Astrocyte of the cerebellum (primary cell): Measurements from ENCODE around the gene VSIG10L.

Source experiments
- DNase-seq: peaks from one replicate; pipeline ENCODE4 v3.0.0-alpha.2; 2011; ENCODE audit warnings: low read depth
- H3K4me3 ChIP-seq: 2 replicates; pipeline ENCODE4 v1.5.1; 2011; ENCODE audit warnings: mild to moderate bottlenecking, low read depth, low read length, moderate library complexity
- CTCF ChIP-seq: IDR thresholded peaks from 2 replicates; pipeline ENCODE4 v1.5.1; 2012; ENCODE audit warnings: low read length, low read depth, moderate library complexity, mild to moderate bottlenecking; ENCODE audit errors: missing control alignments
- in situ Hi-C: cut with HindIII; loops from 2 replicates; pipeline ENCODE4 v1.10.0; 2017; ENCODE audit warnings: low sequenced_read_pairs

Gene VSIG10L

GRCh38 chr19:51329411-51329810 lies 12.5 kb downstream of the VSIG10L start:
- no peak for TF ChIP-seq CTCF
- in situ Hi-C loops, result no loop called here
- no peak overlapping the region for H3K4me3 ChIP-seq
- DNase-seq, result no peak

- no peak overlapping the region for H3K4me3 ChIP-seq
- TF ChIP-seq CTCF, result no peak
- DNase-seq, result no peak
- in situ Hi-C loops, result no loop called here
Measured at GRCh38 chr19:51327066-51328001, 14.6 kb downstream of the VSIG10L start.

GRCh38 chr19:51326216-51327065 lies 15.5 kb downstream of the VSIG10L start:
- H3K4me3 ChIP-seq, result no peak overlapping the region
- DNase-seq, result no peak
- in situ Hi-C loops, result no loop called here
- no peak for TF ChIP-seq CTCF

- no peak for TF ChIP-seq CTCF
- DNase-seq, result no peak
Measured at GRCh38 chr19:51325161-51325976, 16.6 kb downstream of the VSIG10L start.

GRCh38 chr19:51324167-51324481 lies 17.8 kb downstream of the VSIG10L start:
- H3K4me3 ChIP-seq, result no peak overlapping the region
- no peak for DNase-seq
- TF ChIP-seq CTCF, result no peak
- in situ Hi-C loops, result no loop called here

More at GRCh38 chr19:51325161-51325976, 16.6 kb downstream of the VSIG10L start:
- H3K4me3 ChIP-seq, result no peak overlapping the region
- in situ Hi-C loops, result no loop called here
